ENCODE measurements around the gene ATP8B3.

Gene ATP8B3

GRCh38 chr19:1830568-1830967 is 18.5 kb upstream of the ATP8B3 start:
- POLR2A ChIA-PET = no interaction called here
- CTCF ChIA-PET = interaction anchor here (0.6 to 14.5 kb wide), 8 partner anchors 7 to 225 kb away, joined by 3 to 292 read pairs (median 4); partner anchors contain the start of gene UQCR11
- TF ChIP-seq CTCF (IDR thresholded peaks at IDR 0.05; ENCODE audit: insufficient read depth, low read length, missing control alignments) = no peak
- DNase-seq (ENCODE audit: low read depth, low spot score) = no peak
- no peak overlapping the region for H3K4me3 ChIP-seq (ENCODE audit: low read depth, low read length)

DNA sequence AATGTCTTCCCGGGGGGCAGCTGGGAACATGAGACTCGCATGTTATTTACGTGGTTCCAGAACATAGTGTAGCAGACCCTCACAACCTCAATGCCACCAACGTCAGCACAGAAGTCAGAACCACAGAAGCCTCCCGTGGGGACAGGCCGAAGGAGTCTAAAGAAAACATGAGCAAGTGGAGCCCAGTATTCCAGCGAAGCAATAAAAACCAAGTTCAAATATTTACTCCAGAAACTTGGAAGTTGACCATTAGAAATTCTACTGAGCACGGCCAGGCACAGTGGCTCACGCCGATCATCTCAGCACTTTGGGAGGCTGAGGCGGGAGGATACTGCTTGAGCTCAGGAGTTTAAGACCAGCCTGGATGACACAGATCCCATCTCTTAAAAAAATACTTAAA is 17.9 kb upstream of the ATP8B3 start:
- no peak overlapping the region for H3K4me3 ChIP-seq (ENCODE audit: low read depth, low read length)
- TF ChIP-seq CTCF (IDR thresholded peaks at IDR 0.05; ENCODE audit: insufficient read depth, low read length, missing control alignments) = no peak
- ChIA-PET POLR2A (no interaction called here), CTCF (interaction anchor here (0.6 to 14.5 kb wide), 9 partner anchors 11 to 224 kb away, joined by 3 to 292 read pairs (median 5); partner anchors contain the start of gene UQCR11)
- no peak for DNase-seq (ENCODE audit: low read depth, low spot score)

GRCh38 chr19:1828279-1829238 is 16.5 kb upstream of the ATP8B3 start:
- ChIA-PET POLR2A (no interaction called here), CTCF (interaction anchor here (1.0 to 14.5 kb wide), 8 partner anchors 10 to 223 kb away, joined by 3 to 292 read pairs (median 6); partner anchors contain the start of gene UQCR11)
- no peak for TF ChIP-seq CTCF (IDR thresholded peaks at IDR 0.05; ENCODE audit: insufficient read depth, low read length, missing control alignments)
- H3K4me3 ChIP-seq (ENCODE audit: low read depth, low read length) = no peak overlapping the region
- no peak for DNase-seq (ENCODE audit: low read depth, low spot score)

DNA sequence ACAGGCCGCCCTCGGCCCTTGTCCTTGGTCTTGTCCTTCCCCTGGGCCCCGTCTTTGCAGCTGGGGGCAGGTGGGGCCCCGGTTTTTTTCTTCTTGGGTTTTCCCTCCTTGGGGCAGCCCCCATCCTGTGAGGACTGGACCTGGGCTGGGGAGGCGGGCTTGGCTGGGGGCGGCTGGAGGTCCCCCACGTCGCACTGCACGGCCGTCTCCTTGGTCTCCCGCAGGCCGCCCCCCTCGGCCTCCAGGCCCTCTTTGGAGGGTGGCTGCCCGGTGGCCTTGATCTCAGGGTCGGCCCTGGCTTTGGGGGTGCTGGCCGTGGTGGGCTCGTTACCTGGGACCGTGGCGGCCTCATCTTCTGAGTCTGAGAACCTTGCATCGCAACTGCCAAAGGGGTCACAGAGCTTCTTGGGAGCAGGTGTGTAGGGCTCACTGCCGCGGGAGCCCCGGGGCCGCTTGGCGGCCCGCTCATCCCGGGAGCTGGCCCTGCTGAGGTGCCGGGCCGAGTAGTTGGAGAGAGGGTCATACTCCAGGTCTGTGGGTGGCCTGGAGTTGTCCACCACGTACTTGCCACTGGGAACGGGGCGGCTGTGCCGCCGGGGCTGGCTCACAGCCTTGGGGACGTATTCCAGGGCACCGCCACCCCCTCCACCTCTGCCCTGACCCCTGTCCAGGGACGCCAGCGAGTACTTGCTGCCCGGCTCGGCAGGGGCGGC is 15.6 kb upstream of the ATP8B3 start:
- POLR2A ChIA-PET = no interaction called here
- CTCF ChIA-PET = interaction anchor here (1.0 to 14.5 kb wide), 8 partner anchors 9 to 282 kb away, joined by 3 to 292 read pairs (median 22); partner anchors contain the start of gene ATP8B3
- TF ChIP-seq CTCF (IDR thresholded peaks at IDR 0.05; ENCODE audit: insufficient read depth, low read length, missing control alignments) = no peak
- no peak for DNase-seq (ENCODE audit: low read depth, low spot score)
- H3K4me3 ChIP-seq (ENCODE audit: low read depth, low read length) = no peak overlapping the region

DNA sequence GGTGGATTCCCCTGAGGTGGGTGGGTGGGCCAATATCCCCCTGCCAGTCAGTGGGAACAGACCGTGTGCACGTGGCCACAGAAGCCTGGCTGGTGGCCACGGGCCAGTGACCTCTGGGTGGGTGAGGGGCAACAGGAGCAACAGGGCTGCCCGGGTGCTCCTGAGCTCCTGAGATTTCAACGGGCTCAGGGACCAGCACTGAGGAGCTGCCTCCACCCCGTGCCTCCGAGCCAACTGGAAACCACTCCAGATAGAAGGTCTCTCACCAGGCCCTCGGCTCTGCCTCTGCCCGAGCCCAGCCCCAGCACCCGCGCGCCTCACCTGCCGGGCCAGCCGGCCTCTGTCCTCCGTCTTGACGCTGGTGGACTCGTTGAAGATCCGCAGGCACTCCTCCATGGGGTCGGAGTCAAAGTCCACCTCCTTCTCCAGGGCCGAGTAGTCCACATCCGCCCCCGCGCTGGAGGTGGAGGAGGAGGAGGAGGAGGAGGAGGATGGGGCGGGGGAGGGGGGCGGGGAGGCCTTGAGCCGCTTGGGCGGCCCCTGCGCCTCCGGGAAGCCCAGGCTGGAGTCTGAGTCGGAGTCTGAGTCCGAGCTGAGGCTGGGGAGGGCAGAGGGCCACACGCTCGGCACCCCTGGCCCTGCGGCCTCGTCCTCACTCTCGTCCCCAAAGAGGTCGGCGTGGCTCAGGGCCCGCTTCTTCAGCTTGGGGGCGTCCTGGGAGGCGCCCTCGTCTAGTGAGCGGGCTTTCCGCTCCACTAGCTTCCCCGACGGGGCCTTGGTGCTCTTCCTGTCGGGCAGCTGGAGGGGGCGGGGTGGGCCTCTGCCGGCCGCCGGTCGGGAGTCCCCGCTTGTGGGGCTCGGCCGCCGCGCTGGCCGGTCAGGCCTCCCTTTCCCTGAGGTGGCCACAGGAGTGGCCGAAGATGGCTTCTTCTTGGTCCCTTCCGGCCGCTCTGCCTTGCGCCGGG is 14.8 kb upstream of the ATP8B3 start:
- CTCF ChIA-PET = interaction anchor here (0.6 to 14.5 kb wide), 32 partner anchors 10 to 281 kb away, joined by 3 to 292 read pairs (median 5); partner anchors contain the start of genes ATP8B3, REXO1 and UQCR11
- no peak overlapping the region for H3K4me3 ChIP-seq (ENCODE audit: low read depth, low read length)
- POLR2A ChIA-PET = no interaction called here

More for the DNA sequence above, 14.8 kb upstream of the ATP8B3 start:
- TF ChIP-seq CTCF (IDR thresholded peaks at IDR 0.05; ENCODE audit: insufficient read depth, low read length, missing control alignments) = no peak
- no peak for DNase-seq (ENCODE audit: low read depth, low spot score)

All from AG04449 (cell line).